Gastroesophageal sphincter (tissue), 3 donors: Measurements from ENCODE around the gene SOAT1.

ENCODE experiments used
- CTCF ChIP-seq, 4 experiments: fragments of 200-600 bp in 2 of 4; fragments of 450-650 bp in 2 of 4; sonication (generic) in 1 of 4; IDR thresholded peaks; one replicate each; pipeline ENCODE4 v1.5.1; 2017 to 2019; ENCODE audit warnings: antibody characterized with exemption in 4 of 4, mild to moderate bottlenecking in 2 of 4, moderate library complexity in 2 of 4
- EP300 ChIP-seq: sonication (generic); formaldehyde crosslinking; IDR thresholded peaks from one replicate; pipeline ENCODE4 v1.6.1; 2017; ENCODE audit warnings: antibody characterized with exemption, mild to moderate bottlenecking
- POLR2A ChIP-seq, 2 donors: fragments of 450-650 bp; IDR thresholded peaks; one replicate each; pipeline ENCODE4 v1.6.1; 2017; ENCODE audit warnings: antibody characterized with exemption in 2 of 2, mild to moderate bottlenecking in 2 of 2, moderate library complexity in 1 of 2
- POLR2AphosphoS5 ChIP-seq: sonication (generic); formaldehyde crosslinking; IDR thresholded peaks from one replicate; pipeline ENCODE4 v1.6.1; 2017; ENCODE audit warnings: antibody characterized with exemption

GRCh38 chr1:179372160-179372559, 78.6 kb downstream of the SOAT1 start:
- TF ChIP-seq CTCF (IDR thresholded peaks at IDR 0.05) (no peak), POLR2A (IDR thresholded peaks at IDR 0.05) (no peak), POLR2AphosphoS5 (no peak), EP300 (no peak)
